Ovary (tissue), 9 donors: ENCODE data around the gene FAM3A. TPM values are rescaled to one million over a fixed set of nuclear protein-coding genes. Genes with fewer than 3 reads are reported as not detected.

ENCODE experiments used
- DNase-seq, 5 donors: peaks; one replicate each; pipeline ENCODE4 v3.0.0-alpha.2; 2019 to 2020
- H3K27ac ChIP-seq, 2 donors: fragments of 200-600 bp; one replicate each; pipeline versions ENCODE4 v1.5.1 to v1.8.0; 2019 to 2022
- H3K27me3 ChIP-seq: fragments of 200-600 bp; one replicate; pipeline ENCODE4 v1.8.0; 2022
- H3K36me3 ChIP-seq: fragments of 200-600 bp; sonication (generic); one replicate; pipeline ENCODE4 v1.5.1; 2019
- H3K4me1 ChIP-seq: one replicate; pipeline ENCODE4 v1.8.1; 2013; ENCODE audit warnings: mild to moderate bottlenecking, moderate library complexity; ENCODE audit not compliant: insufficient read depth
- H3K4me3 ChIP-seq: fragments of 200-600 bp; sonication (generic); one replicate; pipeline ENCODE4 v1.5.1; 2017
- H3K9me3 ChIP-seq, 2 donors: fragments of 200-600 bp in 1 of 2; sonication (generic) in 1 of 2; one replicate each; pipeline versions ENCODE4 v1.5.1 to v1.8.1; 2013 to 2019; ENCODE audit warnings: mild to moderate bottlenecking in 1 of 2, moderate library complexity in 1 of 2
- CTCF ChIP-seq, 3 donors: fragments of 450-650 bp in 2 of 3; fragments of 200-600 bp in 1 of 3; IDR thresholded peaks; one replicate each; pipeline versions ENCODE4 v1.5.1 to v1.8.0; 2016 to 2022; ENCODE audit warnings: antibody characterized with exemption in 3 of 3, mild to moderate bottlenecking in 1 of 3
- EP300 ChIP-seq: sonication (generic); formaldehyde crosslinking; IDR thresholded peaks from one replicate; pipeline ENCODE4 v1.6.1; 2017; ENCODE audit warnings: antibody characterized with exemption
- POLR2A ChIP-seq: fragments of 450-650 bp; IDR thresholded peaks from one replicate; pipeline ENCODE4 v1.6.1; 2017; ENCODE audit warnings: antibody characterized with exemption, mild to moderate bottlenecking, moderate library complexity
- WGBS, 3 donors: extraction: QIAGEN DNeasy Blood & Tissue Kit in 1 of 3; methylation state at CpG; one replicate each; pipeline versions ENCODE4 v1.1.5 to v1.1.7; 2013 to 2017; 5-methylcytosine and 5-hydroxymethylcytosine counted together
- intact Hi-C, 4 donors: fragments of 100-400 bp; cut with DNase I; formaldehyde crosslinking; loops; one replicate each; pipeline versions ENCODE4 v1.11.0 to v1.15.1; 2022 to 2023
- polyA plus RNA-seq, 2 donors: library from polyadenylated mRNA; stranded (reverse); fragments of 200-250 nt in 1 of 2; fragments of 350-450 nt in 1 of 2; fragmentation: Illumina TruSeq in 1 of 2; extraction: RNeasy Lipid Tissue Mini Kit (QIAGEN cat#74804) in 1 of 2; gene quantifications; one replicate each; pipeline ENCODE4 v1.2.3, GENCODE V29; 2013 to 2014
- total RNA-seq, 7 donors: library from RNA; depleted of rRNA in 2 of 7; stranded (reverse); fragments of >200 nt in 2 of 7; fragmentation: NEBNext Ultra II Directional in 3 of 7; extraction: Animal tissue kit (Norgen Biotek cat#: 25700) in 3 of 7; gene quantifications; one replicate each; pipeline versions ENCODE4 v1.1.0 to v1.2.4, GENCODE V29; 2016 to 2023
- donor health status: DM: no; HTN: no; CAD: no; lungs with moderate emphysema.
- donor health status: DM: no; HTN: no; CAD: no.
- donor health status: Bipolar disorder and iron deficiency.
- donor health status: DM: yes; HTN: yes; CAD: no.
- donor health status: DM: no; HTN: no; CAD: no.
- donor health status: DM: yes; HTN: yes; CAD: no.

The FAM3A gene
- total and polyA plus RNA-seq, 9 donors: 3.6 to 81.6 (median 62.9) TPM

DNA sequence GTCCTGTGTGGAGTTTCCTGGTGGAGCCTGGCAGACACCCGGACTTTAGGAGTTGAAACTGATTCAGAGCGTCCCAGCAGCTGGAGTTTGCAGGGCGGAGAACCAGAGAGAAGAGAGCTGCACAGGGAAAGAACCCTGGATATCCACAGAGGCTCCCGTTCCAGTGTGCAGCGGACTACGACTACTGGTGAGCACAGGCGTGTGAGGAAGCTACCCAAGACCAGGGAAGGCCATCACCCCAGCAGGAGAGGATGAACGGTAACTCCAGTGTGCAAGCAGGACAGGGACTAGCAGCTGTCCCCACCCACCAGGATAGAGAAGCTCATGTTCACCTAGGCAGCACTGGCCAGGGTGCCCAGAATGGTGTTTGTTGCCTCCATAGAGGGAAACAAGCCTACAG lies 39.2 kb downstream of the FAM3A start:
- 82 to 87% (median 85%) methylated on average over 8 of the region's 8 CpGs for WGBS, 3 donors
- Histone ChIP-seq H3K9me3 (no peaks in the 10 kb centered on the region), H3K4me3 (no peak overlapping the region), H3K27ac (no peak overlapping the region), H3K4me1 (peaks cover 3% of the 10 kb centered on the region), H3K27me3 (no peaks in the 10 kb centered on the region), H3K36me3 (no peaks in the 10 kb centered on the region)
- intact Hi-C loops: no loop called here
- TF ChIP-seq EP300: no peak
- TF ChIP-seq CTCF (IDR thresholded peaks at IDR 0.05): no peak
- no peak for TF ChIP-seq POLR2A
- DNase-seq: peak in 1 of 5 donors; percentile 22

- 69 to 72% (median 70%) methylated on average over 7 of the region's 7 CpGs for WGBS, 3 donors
- intact Hi-C loops: no loop called here
- H3K27me3 ChIP-seq: no peaks in the 10 kb centered on the region
- H3K36me3 ChIP-seq: no peaks in the 10 kb centered on the region
- no peak for TF ChIP-seq CTCF (IDR thresholded peaks at IDR 0.05)
- TF ChIP-seq POLR2A: no peak
- no peak for TF ChIP-seq EP300
- peaks cover 3% of the 10 kb centered on the region for H3K4me1 ChIP-seq
- no peak overlapping the region for H3K27ac ChIP-seq
- no peak for DNase-seq
- H3K4me3 ChIP-seq: no peak overlapping the region
- H3K9me3 ChIP-seq: no peaks in the 10 kb centered on the region
Measured at GRCh38 chrX:154473683-154474082, 42.3 kb downstream of the FAM3A start.

DNA sequence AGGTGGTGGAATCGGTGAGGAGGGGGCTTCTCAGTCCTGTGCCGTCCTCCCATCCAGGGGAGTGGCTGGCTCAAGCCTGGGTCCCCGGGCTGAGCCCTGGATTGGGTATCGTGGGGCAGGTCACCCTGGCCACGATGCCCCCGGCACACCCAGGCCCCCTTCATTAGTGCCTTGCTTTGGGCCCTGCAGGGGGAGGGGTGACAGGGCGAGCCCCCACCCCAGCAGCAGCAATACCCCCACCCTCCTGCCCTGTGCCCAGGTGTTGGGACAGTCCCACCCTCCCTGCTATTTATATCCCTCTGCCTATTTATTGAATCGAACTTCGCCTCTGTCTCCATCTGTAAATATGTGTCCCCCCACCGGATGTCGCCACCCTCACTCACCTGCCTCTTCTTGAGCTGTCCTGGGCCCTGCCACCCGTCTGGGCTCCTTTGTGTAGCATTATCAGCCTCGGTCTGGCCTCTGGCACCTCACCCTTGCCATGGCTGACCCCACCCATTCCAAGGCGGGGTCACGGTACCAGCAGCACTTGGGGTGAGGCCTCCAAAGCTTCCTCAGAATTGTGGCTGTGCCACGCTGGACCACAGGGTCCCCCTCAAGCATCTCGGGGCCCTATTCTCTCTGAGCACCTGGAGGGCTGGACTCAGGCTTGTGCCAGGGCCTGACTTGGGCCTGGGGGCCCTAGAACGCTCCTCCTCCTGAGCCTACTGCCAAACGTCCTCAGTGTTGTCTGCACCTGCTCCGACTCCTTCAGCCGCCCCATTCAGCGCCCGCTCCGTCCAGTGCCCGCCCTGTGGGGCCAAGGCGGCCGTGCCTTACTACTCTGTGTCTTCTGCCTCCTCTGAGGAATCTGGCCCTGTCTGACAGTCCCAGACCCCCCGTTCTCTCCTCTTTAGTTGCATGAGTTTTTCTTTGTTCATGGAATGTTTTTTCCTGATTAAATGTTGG lies 43.1 kb downstream of the FAM3A start:
- Histone ChIP-seq H3K9me3 (no peaks in the 10 kb centered on the region), H3K4me1 (peaks cover under 1% of the 10 kb centered on the region), H3K36me3 (no peaks in the 10 kb centered on the region), H3K27me3 (no peaks in the 10 kb centered on the region), H3K4me3 (no peak overlapping the region), H3K27ac (no peak overlapping the region)
- intact Hi-C loops: no loop called here
- WGBS, 3 donors: 73 to 77% (median 76%) methylated on average over 28 of the region's 28 CpGs
- TF ChIP-seq EP300: no peak
- TF ChIP-seq POLR2A: no peak
- no peak for TF ChIP-seq CTCF (IDR thresholded peaks at IDR 0.05)
- no peak for DNase-seq

GRCh38 chrX:154471839-154472684 lies 44.0 kb downstream of the FAM3A start:
- Histone ChIP-seq H3K27ac (no peak overlapping the region), H3K9me3 (no peaks in the 10 kb centered on the region), H3K4me3 (no peak overlapping the region), H3K4me1 (no peaks in the 10 kb centered on the region), H3K36me3 (no peaks in the 10 kb centered on the region), H3K27me3 (no peaks in the 10 kb centered on the region)
- TF ChIP-seq POLR2A (no peak), CTCF (IDR thresholded peaks at IDR 0.05) (no peak)
- peak in 1 of 5 donors; percentile 19 for DNase-seq
- 75 to 83% (median 83%) methylated on average over 22 to 23 of the region's 23 CpGs for WGBS, 3 donors
- intact Hi-C loops: no loop called here
